VCaP (cell line): ENCODE data around the gene ACTR8.

Experiments used
- H3K27ac ChIP-seq: fragments of 450-650 bp; 2 replicates; pipeline ENCODE4 v1.5.1; 2017
- CTCF ChIP-seq: fragments of 450-650 bp; conservative IDR thresholded peaks from 2 replicates; pipeline ENCODE4 v1.5.1; 2017; ENCODE audit warnings: mild to moderate bottlenecking, moderate library complexity

The ACTR8 gene

GRCh38 chr3:53817809-53818208, 64.1 kb downstream of the ACTR8 start:
- H3K27ac ChIP-seq = no peak overlapping the region
- no peak for TF ChIP-seq CTCF

GRCh38 chr3:53817211-53817610, 64.7 kb downstream of the ACTR8 start:
- no peak for TF ChIP-seq CTCF

More at GRCh38 chr3:53817211-53817610, 64.7 kb downstream of the ACTR8 start:
- H3K27ac ChIP-seq = no peak overlapping the region
